ENCODE results near the gene BAAT. TPM values are rescaled to one million over a fixed set of nuclear protein-coding genes. Genes with fewer than 3 reads are reported as not detected.
"Not testable (repeated sequence)": the region's sequence is repeated elsewhere in the genome, so short reads cannot be mapped to it uniquely, and the experiment has no call there.

The BAAT gene
- polyA plus RNA-seq = 0.60 TPM
- long read RNA-seq, donor 1 = 0 reads
- long read RNA-seq, donor 2 = 0 reads
- long read RNA-seq, donor 3 = 0 reads
- long read RNA-seq, donor 4 = 0 reads
- long read RNA-seq, donor 5 = 0 reads
- long read RNA-seq, donor 6 = 0 reads
- long read RNA-seq, donor 7 = 0 reads
- long read RNA-seq, donor 8 = 0 reads
- long read RNA-seq, donor 9 = 0 reads
- long read RNA-seq, donor 10 = 0 reads
- long read RNA-seq, donor 11 = 0 reads

DNA sequence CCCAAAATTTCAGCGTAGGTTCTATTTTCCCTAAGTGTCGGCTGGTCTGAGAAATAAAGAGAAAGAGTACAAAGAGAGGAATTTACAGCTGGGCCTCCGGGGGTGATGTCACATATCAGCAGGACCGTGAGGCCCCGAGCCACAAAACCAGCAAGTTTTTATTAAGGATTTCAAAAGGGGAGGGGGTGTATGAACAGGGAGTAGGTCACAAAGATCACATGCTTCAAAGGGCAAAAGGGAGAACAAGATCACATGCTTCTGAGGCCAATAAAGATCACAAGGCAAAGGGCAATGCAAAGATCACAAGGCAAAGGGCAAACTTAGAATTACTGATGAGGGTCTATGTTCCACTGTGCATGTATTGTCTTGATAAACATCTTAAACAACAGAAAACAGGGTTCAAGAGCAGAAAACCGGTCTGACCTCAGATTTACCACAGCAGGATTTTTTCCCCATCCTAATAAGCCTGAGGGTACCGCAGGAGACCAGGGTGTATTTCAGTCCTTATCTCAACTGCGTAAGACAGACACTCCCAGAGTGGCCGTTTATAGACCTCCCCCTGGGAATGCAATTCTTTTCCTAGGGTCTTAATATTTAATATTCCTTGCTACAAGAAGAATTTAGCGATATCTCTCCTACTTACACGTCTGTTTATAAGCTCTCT is at the start of gene BAAT:
Gene BAAT, minus strand, starts transcription at position 134 of the 664 bp plus-strand sequence. CDS start 13,602 bp downstream, outside the sequence.
- DNase-seq; H3K36me3 ChIP-seq (ENCODE audit: control insufficient read depth, insufficient read depth, low read length); H3K27ac ChIP-seq (ENCODE audit: low read length); H3K4me1 ChIP-seq (ENCODE audit: control insufficient read depth, insufficient read depth, low read length); H3K27me3 ChIP-seq (ENCODE audit: control insufficient read depth, insufficient read depth, low read length); H3K4me3 ChIP-seq (ENCODE audit: low read length): not testable (repeated sequence)
- peaks cover 11% of the 10 kb centered on the region for H3K9me3 ChIP-seq (ENCODE audit: control insufficient read depth, low read depth, low read length)
- no CpG with 5 or more reads among the region's 11 CpGs for WGBS (ENCODE audit: insufficient coverage, low lambda C conversion rate)

DNA sequence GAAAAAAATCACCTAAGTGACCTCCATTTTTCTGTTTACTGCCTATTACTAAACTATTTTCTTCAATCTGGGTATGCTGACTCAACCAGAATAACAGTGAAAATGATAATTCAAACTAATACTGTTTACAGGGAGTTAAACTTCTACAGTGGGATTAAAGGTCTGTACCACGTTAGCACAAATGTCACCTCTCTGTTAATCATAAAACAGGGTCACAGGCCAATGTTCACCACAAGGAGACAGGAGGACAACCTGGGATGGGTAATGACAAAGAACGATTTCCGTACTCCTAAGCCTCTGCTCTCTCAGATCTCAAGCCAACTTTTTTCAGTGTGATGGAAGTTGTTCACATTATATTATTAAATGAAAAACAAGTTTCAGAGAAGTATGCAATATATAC is 48.4 kb upstream of the BAAT start:
- H3K27me3 ChIP-seq (ENCODE audit: control insufficient read depth, insufficient read depth, low read length) = no peaks in the 10 kb centered on the region
- H3K9me3 ChIP-seq (ENCODE audit: control insufficient read depth, low read depth, low read length) = no peaks in the 10 kb centered on the region
- WGBS (ENCODE audit: insufficient coverage, low lambda C conversion rate) = 20% methylated on average over 1 of the region's 3 CpGs
- DNase-seq = peak; percentile 80 to 92
- H3K27ac ChIP-seq (ENCODE audit: low read length) = peak overlapping the region; percentile 92
- no peaks in the 10 kb centered on the region for H3K36me3 ChIP-seq (ENCODE audit: control insufficient read depth, insufficient read depth, low read length)
- no peak overlapping the region for H3K4me3 ChIP-seq (ENCODE audit: low read length)
- H3K4me1 ChIP-seq (ENCODE audit: control insufficient read depth, insufficient read depth, low read length) = peaks cover 58% of the 10 kb centered on the region

DNA sequence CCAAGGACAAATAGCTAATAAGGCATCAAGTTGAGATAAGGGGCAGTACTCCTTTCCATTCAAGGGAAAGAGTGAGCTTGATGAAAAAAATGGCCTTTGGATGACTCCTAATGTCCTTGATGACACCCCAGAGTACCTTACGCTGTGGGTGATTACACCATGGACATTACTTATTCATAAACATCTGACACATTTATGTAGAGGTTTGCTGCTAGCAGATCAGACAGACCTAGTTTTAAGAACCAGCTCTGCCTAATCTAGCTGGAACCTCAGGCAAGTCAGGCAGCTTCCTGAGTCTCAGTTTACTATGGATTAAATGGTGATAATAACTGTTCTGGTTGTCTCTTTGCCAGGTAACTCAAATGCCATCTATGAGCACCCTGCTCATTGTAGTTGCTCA is 47.9 kb upstream of the BAAT start:
- Histone ChIP-seq H3K4me3 (ENCODE audit: low read length) (no peak overlapping the region), H3K27ac (ENCODE audit: low read length) (peak overlapping the region; percentile 92), H3K9me3 (ENCODE audit: control insufficient read depth, low read depth, low read length) (no peaks in the 10 kb centered on the region), H3K27me3 (ENCODE audit: control insufficient read depth, insufficient read depth, low read length) (no peaks in the 10 kb centered on the region), H3K36me3 (ENCODE audit: control insufficient read depth, insufficient read depth, low read length) (no peaks in the 10 kb centered on the region), H3K4me1 (ENCODE audit: control insufficient read depth, insufficient read depth, low read length) (peaks cover 53% of the 10 kb centered on the region)
- peak in 1 of 2 donors; percentile 63 for DNase-seq
- no CpG with 5 or more reads among the region's 1 CpG for WGBS (ENCODE audit: insufficient coverage, low lambda C conversion rate)

DNA sequence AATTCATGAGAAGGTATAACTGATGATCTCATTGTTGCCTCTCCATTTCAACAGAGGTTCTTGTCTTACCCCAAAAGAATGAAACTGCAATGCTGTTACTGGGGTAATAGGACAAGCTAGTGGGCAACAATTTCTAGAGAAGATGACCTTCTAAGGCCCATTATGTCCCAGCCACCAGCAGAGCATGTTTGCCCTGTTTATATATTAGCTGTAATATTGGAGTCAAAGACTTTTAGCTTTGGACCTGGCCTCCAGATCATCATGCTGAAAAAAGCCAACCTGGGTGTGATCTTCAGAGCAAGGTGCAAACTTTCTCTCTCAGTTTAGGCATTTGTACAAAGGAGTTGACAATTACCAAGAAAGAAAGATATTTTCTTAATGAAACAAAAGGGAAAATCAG is 47.4 kb upstream of the BAAT start:
- Histone ChIP-seq H3K4me1 (ENCODE audit: control insufficient read depth, insufficient read depth, low read length) (peaks cover 51% of the 10 kb centered on the region), H3K4me3 (ENCODE audit: low read length) (no peak overlapping the region), H3K27ac (ENCODE audit: low read length) (peak overlapping the region; percentile 92), H3K36me3 (ENCODE audit: control insufficient read depth, insufficient read depth, low read length) (no peaks in the 10 kb centered on the region), H3K9me3 (ENCODE audit: control insufficient read depth, low read depth, low read length) (no peaks in the 10 kb centered on the region), H3K27me3 (ENCODE audit: control insufficient read depth, insufficient read depth, low read length) (no peaks in the 10 kb centered on the region)
- DNase-seq = peak in 1 of 2 donors; percentile 74

DNA sequence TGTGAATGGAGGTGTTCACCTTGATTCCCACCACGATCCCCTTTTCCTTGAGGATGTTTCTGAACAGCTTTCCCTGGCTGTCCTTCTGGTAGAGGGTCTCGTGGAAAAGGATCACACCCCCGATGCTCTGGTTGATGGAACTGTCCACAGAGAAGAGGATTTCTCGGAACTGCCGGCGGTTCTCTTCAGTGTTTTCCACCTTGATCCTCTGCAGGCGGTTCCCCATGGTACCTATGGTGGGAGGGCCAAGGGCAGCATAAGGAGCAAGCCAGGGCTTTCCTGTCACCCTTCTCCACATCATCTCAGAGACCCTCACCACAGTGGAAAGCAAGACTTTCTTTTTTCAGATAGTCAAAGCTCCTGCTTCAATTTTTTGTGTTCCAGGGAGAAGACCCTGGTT is 44.9 kb upstream of the BAAT start:
- DNase-seq = no peak
- WGBS (ENCODE audit: insufficient coverage, low lambda C conversion rate) = no CpG with 5 or more reads among the region's 7 CpGs

DNA sequence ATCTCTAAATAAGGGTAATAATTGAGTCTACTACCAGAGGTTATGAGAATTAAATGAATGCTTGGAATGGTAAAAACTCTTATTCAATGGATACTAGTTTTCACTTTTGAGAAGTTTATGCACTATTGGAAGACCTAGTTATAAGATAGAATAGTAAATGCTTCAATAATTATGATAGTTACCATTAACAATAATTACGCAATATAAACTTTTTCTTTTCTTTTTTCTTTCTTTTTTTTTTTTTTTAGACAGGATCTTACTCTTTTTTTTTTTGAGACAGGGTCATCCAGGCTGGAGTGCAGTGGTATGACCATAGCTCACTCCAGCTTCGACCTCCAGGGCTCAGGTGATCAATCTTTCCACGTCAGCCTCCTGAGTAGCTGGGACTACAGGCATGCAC is 44.1 kb upstream of the BAAT start:
- Histone ChIP-seq H3K4me1 (ENCODE audit: control insufficient read depth, insufficient read depth, low read length) (peaks cover 38% of the 10 kb centered on the region), H3K9me3 (ENCODE audit: control insufficient read depth, low read depth, low read length) (no peaks in the 10 kb centered on the region), H3K36me3 (ENCODE audit: control insufficient read depth, insufficient read depth, low read length) (no peaks in the 10 kb centered on the region), H3K27ac (ENCODE audit: low read length) (no peak overlapping the region), H3K27me3 (ENCODE audit: control insufficient read depth, insufficient read depth, low read length) (no peaks in the 10 kb centered on the region), H3K4me3 (ENCODE audit: low read length) (no peak overlapping the region)
- no peak for DNase-seq
- WGBS (ENCODE audit: insufficient coverage, low lambda C conversion rate) = 100% methylated on average over 1 of the region's 3 CpGs

More for the DNA sequence above, 44.9 kb upstream of the BAAT start:
- no peaks in the 10 kb centered on the region for H3K9me3 ChIP-seq (ENCODE audit: control insufficient read depth, low read depth, low read length)
- H3K27ac ChIP-seq (ENCODE audit: low read length) = no peak overlapping the region
- H3K4me1 ChIP-seq (ENCODE audit: control insufficient read depth, insufficient read depth, low read length) = peaks cover 45% of the 10 kb centered on the region
- no peaks in the 10 kb centered on the region for H3K36me3 ChIP-seq (ENCODE audit: control insufficient read depth, insufficient read depth, low read length)
- no peak overlapping the region for H3K4me3 ChIP-seq (ENCODE audit: low read length)
- H3K27me3 ChIP-seq (ENCODE audit: control insufficient read depth, insufficient read depth, low read length) = no peaks in the 10 kb centered on the region

DNA sequence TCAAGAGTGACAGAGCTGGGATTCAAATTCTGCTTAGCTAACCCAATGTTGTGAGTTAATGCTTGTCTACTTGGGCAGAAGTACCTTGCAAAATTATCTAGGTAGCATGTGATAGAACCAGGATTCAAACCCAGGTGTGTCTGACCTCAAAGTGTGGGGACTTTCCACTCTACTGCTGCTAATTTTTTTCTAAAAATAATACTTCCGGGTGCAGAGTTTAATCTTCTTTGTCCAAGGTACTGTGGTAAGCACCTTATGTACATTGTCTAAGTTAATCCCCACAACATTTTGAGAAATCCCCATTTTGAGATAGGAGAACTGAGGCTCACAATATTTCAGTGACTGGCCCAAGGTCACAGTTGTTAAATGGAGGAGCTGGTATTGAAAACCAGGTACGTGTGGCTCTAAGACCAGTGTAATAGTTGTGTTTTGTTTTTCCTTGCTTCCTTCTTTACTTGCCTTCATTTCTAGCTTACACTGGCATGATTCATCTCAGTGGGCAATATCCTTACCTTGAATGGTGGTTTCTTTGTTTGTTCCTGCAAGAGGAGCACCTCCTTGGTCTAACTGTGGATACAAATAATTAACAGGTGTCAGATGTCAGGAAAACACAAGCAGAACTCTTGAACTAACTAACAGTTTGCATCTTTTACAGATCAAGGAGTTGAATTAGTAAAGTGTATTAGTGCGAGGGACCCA is 43.3 kb upstream of the BAAT start:
- H3K9me3 ChIP-seq (ENCODE audit: control insufficient read depth, low read depth, low read length) = no peaks in the 10 kb centered on the region
- no peak overlapping the region for H3K4me3 ChIP-seq (ENCODE audit: low read length)
- H3K27ac ChIP-seq (ENCODE audit: low read length) = peak overlapping the region; percentile 48
- DNase-seq = no peak
- H3K4me1 ChIP-seq (ENCODE audit: control insufficient read depth, insufficient read depth, low read length) = peaks cover 37% of the 10 kb centered on the region
- WGBS (ENCODE audit: insufficient coverage, low lambda C conversion rate) = 60% methylated on average over 1 of the region's 3 CpGs
- H3K27me3 ChIP-seq (ENCODE audit: control insufficient read depth, insufficient read depth, low read length) = no peaks in the 10 kb centered on the region
- no peaks in the 10 kb centered on the region for H3K36me3 ChIP-seq (ENCODE audit: control insufficient read depth, insufficient read depth, low read length)

DNA sequence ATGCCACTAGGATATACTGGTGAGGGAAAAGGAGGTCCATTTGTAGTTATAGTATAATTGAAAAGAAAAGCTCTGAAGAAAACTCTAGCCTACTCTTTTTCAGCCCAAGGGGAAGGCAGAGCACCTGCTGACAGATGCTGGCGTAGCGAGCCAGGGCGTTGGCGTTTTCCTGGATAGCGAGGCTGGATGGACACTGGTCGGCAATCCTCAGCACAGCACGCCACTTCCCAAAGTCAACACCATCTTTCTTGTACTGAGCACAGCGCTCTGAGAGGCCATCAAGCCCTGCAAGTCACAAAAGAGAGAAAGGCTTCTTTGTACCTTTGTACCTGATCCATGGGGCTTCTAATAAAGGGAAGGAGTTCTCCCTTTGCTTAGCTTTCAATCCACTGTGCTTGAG is 42.6 kb upstream of the BAAT start:
- DNase-seq = no peak
- no peaks in the 10 kb centered on the region for H3K9me3 ChIP-seq (ENCODE audit: control insufficient read depth, low read depth, low read length)
- no peaks in the 10 kb centered on the region for H3K27me3 ChIP-seq (ENCODE audit: control insufficient read depth, insufficient read depth, low read length)
- peak overlapping the region; percentile 48 for H3K27ac ChIP-seq (ENCODE audit: low read length)
- H3K36me3 ChIP-seq (ENCODE audit: control insufficient read depth, insufficient read depth, low read length) = no peaks in the 10 kb centered on the region
- no CpG with 5 or more reads among the region's 8 CpGs for WGBS (ENCODE audit: insufficient coverage, low lambda C conversion rate)
- peaks cover 31% of the 10 kb centered on the region for H3K4me1 ChIP-seq (ENCODE audit: control insufficient read depth, insufficient read depth, low read length)
- H3K4me3 ChIP-seq (ENCODE audit: low read length) = no peak overlapping the region

DNA sequence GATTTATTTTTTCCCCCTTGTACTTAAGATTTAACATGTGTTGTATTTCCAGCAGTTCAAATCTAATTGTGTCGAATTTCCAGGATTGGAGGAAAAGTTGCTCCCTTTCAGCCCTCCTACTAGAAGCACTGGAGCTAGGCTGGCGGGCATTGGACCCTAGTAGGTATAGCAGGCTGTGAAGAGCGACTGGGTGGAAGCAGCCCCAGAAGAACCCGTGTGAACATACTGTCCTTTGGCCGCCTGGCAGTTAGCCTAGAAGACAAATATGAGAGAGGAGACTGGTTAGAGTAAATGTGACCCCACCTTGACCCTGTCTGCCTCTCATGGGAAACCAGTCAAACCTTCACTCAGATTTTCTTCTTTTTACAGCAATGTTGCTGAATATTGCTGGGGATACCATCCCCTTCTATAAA is 36.9 kb upstream of the BAAT start:
- H3K4me3 ChIP-seq (ENCODE audit: low read length) = no peak overlapping the region
- H3K27me3 ChIP-seq (ENCODE audit: control insufficient read depth, insufficient read depth, low read length) = no peaks in the 10 kb centered on the region
- no peaks in the 10 kb centered on the region for H3K36me3 ChIP-seq (ENCODE audit: control insufficient read depth, insufficient read depth, low read length)
- H3K4me1 ChIP-seq (ENCODE audit: control insufficient read depth, insufficient read depth, low read length) = peaks cover 12% of the 10 kb centered on the region
- DNase-seq = peak in 1 of 2 donors; percentile 61
- H3K27ac ChIP-seq (ENCODE audit: low read length) = peak overlapping the region; percentile 12
- no peaks in the 10 kb centered on the region for H3K9me3 ChIP-seq (ENCODE audit: control insufficient read depth, low read depth, low read length)
- no CpG with 5 or more reads among the region's 5 CpGs for WGBS (ENCODE audit: insufficient coverage, low lambda C conversion rate)

DNA sequence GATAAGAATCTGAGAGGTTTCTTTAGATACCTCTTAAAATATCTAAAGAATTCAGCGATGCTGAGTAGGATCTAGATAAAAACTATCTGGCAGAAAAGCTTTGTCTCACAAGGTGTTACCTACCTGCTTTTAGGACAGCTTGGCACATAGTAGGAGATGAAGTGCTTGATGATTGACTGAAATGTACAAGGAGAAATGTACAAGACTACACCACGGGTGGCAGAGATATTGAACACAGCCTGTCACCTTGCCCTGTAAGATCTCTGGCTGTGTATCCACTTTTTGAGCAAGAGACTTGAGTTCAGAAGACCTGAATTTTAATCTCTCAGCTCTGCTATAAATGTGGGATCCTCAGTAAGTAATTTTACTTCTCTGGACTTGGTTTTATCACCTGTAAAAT is 35.1 kb upstream of the BAAT start:
- Histone ChIP-seq H3K36me3 (ENCODE audit: control insufficient read depth, insufficient read depth, low read length) (no peaks in the 10 kb centered on the region), H3K4me1 (ENCODE audit: control insufficient read depth, insufficient read depth, low read length) (peaks cover 6% of the 10 kb centered on the region), H3K4me3 (ENCODE audit: low read length) (no peak overlapping the region), H3K27ac (ENCODE audit: low read length) (no peak overlapping the region), H3K27me3 (ENCODE audit: control insufficient read depth, insufficient read depth, low read length) (no peaks in the 10 kb centered on the region), H3K9me3 (ENCODE audit: control insufficient read depth, low read depth, low read length) (peaks cover 6% of the 10 kb centered on the region)
- no CpG with 5 or more reads among the region's 2 CpGs for WGBS (ENCODE audit: insufficient coverage, low lambda C conversion rate)
- no peak for DNase-seq

All from large intestine (tissue), 12 donors.